Upper lobe of left lung (tissue), 4 donors: ENCODE results near the gene HLA-DQA1.

Experiments
- CTCF ChIP-seq, 6 experiments: fragments of 450-650 bp in 4 of 6; fragments of 200-600 bp in 2 of 6; sonication (generic) in 2 of 6; IDR thresholded peaks; one replicate each; pipeline ENCODE4 v1.5.1; 2016 to 2019; ENCODE audit warnings: antibody characterized with exemption in 6 of 6
- EP300 ChIP-seq, 4 donors: sonication (generic); formaldehyde crosslinking; IDR thresholded peaks; one replicate each; pipeline ENCODE4 v1.5.1; 2017; ENCODE audit warnings: antibody characterized with exemption in 4 of 4, control low read depth in 2 of 4
- POLR2A ChIP-seq, 4 donors: fragments of 450-650 bp; IDR thresholded peaks; one replicate each; pipeline ENCODE4 v1.5.1; 2016 to 2017; ENCODE audit warnings: antibody characterized with exemption in 4 of 4, mild to moderate bottlenecking in 2 of 4
- POLR2AphosphoS5 ChIP-seq, 2 donors: sonication (generic); formaldehyde crosslinking; IDR thresholded peaks; one replicate each; pipeline ENCODE4 v1.5.1; 2017; ENCODE audit warnings: antibody characterized with exemption in 2 of 2

DNA sequence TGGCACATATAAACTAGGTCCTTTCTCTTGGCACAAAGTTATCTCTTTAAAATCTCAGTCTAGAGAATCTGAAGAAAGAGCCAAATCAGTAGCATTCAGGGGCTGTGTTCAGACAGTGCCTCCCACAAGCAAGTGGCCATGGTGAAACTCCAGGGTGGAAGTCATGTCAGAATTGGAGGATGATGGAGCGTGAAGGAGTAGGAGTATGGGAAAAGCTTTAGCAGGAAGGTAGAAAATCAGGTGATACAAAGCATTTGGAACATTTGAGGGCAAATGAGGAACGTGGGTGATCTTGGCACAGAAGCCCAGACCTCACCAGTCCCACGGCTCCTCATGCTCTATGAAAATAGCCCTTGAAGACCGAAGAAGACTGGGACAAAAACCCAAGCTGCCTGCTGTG, 32.0 kb downstream of the HLA-DQA1 start:
- TF ChIP-seq POLR2A (IDR thresholded peaks at IDR 0.05) (no peak), CTCF (IDR thresholded peaks at IDR 0.05) (no peak), EP300 (IDR thresholded peaks at IDR 0.05) (no peak), POLR2AphosphoS5 (IDR thresholded peaks at IDR 0.05) (no peak)
